ENCODE data around the gene PHLPP2. TPM values are rescaled to one million over a fixed set of nuclear protein-coding genes. Genes with fewer than 3 reads are reported as not detected.
"Not testable (repeated sequence)": the region's sequence is repeated elsewhere in the genome, so short reads cannot be mapped to it uniquely, and the experiment has no call there.

The PHLPP2 gene
- total and polyA plus RNA-seq, 10 of the 15 experiments (the other 5 are each of a cell fraction or from before 2014, with no cell fraction given), result 1.0 to 13.2 (median 7.0) TPM

DNA sequence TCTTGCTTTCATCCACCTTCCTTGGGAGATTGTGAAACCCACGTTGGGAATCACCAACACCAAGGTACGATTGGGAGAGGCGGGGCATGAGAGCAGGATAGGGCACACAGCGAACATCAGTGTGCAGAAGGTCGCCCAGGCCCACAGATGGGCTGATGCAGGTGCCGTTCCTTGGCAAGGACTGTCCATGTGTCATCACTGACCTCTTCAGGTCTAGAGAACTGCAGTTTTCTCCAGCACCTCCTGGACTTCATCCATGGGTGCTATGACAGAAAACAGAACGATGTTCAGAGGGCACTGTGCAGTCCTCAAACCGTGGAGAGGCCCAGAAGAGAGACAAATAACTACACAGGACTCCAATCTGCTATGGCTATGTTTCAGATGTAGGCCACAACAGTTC lies 123.7 kb downstream of the PHLPP2 start (continued):
- TF ChIP-seq, protein P1, sequence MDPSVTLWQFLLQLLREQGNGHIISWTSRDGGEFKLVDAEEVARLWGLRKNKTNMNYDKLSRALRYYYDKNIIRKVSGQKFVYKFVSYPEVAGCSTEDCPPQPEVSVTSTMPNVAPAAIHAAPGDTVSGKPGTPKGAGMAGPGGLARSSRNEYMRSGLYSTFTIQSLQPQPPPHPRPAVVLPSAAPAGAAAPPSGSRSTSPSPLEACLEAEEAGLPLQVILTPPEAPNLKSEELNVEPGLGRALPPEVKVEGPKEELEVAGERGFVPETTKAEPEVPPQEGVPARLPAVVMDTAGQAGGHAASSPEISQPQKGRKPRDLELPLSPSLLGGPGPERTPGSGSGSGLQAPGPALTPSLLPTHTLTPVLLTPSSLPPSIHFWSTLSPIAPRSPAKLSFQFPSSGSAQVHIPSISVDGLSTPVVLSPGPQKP (IDR thresholded peaks at IDR 0.05; ENCODE audit: low read depth, low read length), result no peak
- TF ChIP-seq RB1 (IDR thresholded peaks at IDR 0.05; ENCODE audit: borderline replicate concordance), result no peak

DNA sequence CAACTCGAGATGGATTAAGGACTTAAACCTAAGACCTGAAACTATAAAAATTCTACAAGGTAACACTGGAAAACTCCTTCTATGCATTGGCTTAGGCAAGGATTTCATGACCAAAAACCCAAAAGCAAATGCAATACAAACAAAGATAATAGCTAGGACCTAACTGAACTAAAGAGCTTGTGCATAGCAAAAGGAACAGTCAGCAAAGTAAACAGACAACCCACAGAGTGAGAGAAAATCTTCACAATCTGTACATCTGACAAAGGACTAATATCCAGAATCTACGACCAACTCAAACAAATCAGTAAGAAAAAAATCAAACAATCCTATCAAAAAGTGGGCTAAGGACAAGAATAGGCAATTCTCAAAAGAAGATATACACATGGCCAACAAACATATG lies 126.1 kb downstream of the PHLPP2 start:
- in situ Hi-C loops (cut with MboI); H3K4me2 ChIP-seq (ENCODE audit: control insufficient read depth, insufficient read depth); H3K79me2 ChIP-seq (ENCODE audit: control insufficient read depth, insufficient read depth, low read length); H4K20me1 ChIP-seq (ENCODE audit: control insufficient read depth, insufficient read depth); BruUV-seq (replicated peaks); H3K9ac ChIP-seq (ENCODE audit: control insufficient read depth, insufficient read depth, low read length); DNase-seq (ENCODE audit: low read depth, low spot score); H3K4me1 ChIP-seq (ENCODE audit: control insufficient read depth, insufficient read depth, low read length); H3K36me3 ChIP-seq (ENCODE audit: control insufficient read depth in 2 of 2, insufficient read depth in 2 of 2, low read length in 1 of 2); H3K27me3 ChIP-seq (replicated peaks in 1 of 2; ENCODE audit: control insufficient read depth in 2 of 2, insufficient read depth in 2 of 2, low read length in 1 of 2); ATAC-seq; H3K9me3 ChIP-seq (replicated peaks; ENCODE audit: control insufficient read depth, insufficient read depth, low read length); H2AFZ ChIP-seq (ENCODE audit: control insufficient read depth, low read depth, low read length); POLR2A ChIA-PET; H3K4me3 ChIP-seq; FAIRE-seq; H3K27ac ChIP-seq (ENCODE audit: control insufficient read depth, insufficient read depth); SMC1A ChIA-PET (ENCODE audit: uncharacterized antibody, unreplicated experiment); intact Hi-C loops (cut with micrococcal nuclease; ENCODE audit: unreplicated experiment); RAD21 ChIA-PET (ENCODE audit: unreplicated experiment): not testable (repeated sequence)
- CTCF ChIA-PET, result interaction anchor here (1.4 kb wide), 1 partner anchor 13 kb away, joined by 4 read pairs; no protein-coding TSS in a partner anchor
- 6% methylated on average over 2 of the region's 2 CpGs for WGBS (ENCODE audit: insufficient coverage, insufficient replicate concordance, low lambda C conversion rate, missing lambda C conversion rate)

DNA sequence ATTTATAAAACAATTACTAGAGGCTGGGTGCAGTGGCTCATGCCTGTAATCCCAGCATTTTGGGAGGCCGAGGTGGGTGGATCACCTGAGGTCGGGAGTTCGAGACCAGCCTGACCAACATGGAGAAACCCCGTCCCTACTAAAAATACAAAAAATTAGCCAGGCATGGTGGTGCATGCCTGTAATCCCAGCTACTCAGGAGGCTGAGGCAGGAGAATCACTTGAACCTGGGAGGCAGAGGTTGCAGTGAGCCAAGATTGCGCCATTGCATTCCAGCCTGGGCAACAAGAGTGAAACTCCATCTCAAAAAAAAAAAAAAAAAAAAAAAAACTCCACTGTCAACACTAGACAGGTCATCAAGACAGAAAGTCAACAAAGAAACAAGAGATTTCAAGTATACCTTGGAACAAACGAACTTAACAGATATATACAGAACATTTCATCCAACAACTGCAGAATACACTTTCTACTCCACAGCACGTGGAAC lies 129.1 kb downstream of the PHLPP2 start:
- POLR2A ChIA-PET; FAIRE-seq; H3K4me1 ChIP-seq (ENCODE audit: control insufficient read depth, insufficient read depth, low read length); H3K36me3 ChIP-seq (ENCODE audit: control insufficient read depth in 2 of 2, insufficient read depth in 2 of 2, low read length in 1 of 2); H3K4me2 ChIP-seq (ENCODE audit: control insufficient read depth, insufficient read depth); in situ Hi-C loops (cut with MboI); H3K9me3 ChIP-seq (replicated peaks; ENCODE audit: control insufficient read depth, insufficient read depth, low read length); RAD21 ChIA-PET (ENCODE audit: unreplicated experiment); H3K4me3 ChIP-seq; DNase-seq (ENCODE audit: low read depth, low spot score); H3K9ac ChIP-seq (ENCODE audit: control insufficient read depth, insufficient read depth, low read length); ATAC-seq; H3K27me3 ChIP-seq (replicated peaks in 1 of 2; ENCODE audit: control insufficient read depth in 2 of 2, insufficient read depth in 2 of 2, low read length in 1 of 2); intact Hi-C loops (cut with micrococcal nuclease; ENCODE audit: unreplicated experiment); BruUV-seq (replicated peaks); H4K20me1 ChIP-seq (ENCODE audit: control insufficient read depth, insufficient read depth); H2AFZ ChIP-seq (ENCODE audit: control insufficient read depth, low read depth, low read length); H3K27ac ChIP-seq (ENCODE audit: control insufficient read depth, insufficient read depth); H3K79me2 ChIP-seq (ENCODE audit: control insufficient read depth, insufficient read depth, low read length): not testable (repeated sequence)
- ChIA-PET CTCF (interaction anchor here (1.6 to 3.5 kb wide), 2 partner anchors 13 to 15 kb away, joined by 6 to 12 read pairs; no protein-coding TSS in a partner anchor), SMC1A (ENCODE audit: uncharacterized antibody, unreplicated experiment) (interaction anchor here (0.9 kb wide), 1 partner anchor 16 kb away, joined by 3 read pairs; no protein-coding TSS in a partner anchor)
- 63% methylated on average over 6 of the region's 7 CpGs for WGBS (ENCODE audit: insufficient coverage, insufficient replicate concordance, low lambda C conversion rate, missing lambda C conversion rate)

Small RNA genes lying within 50 kb of the gene (small RNA-seq; reads per million reads assigned to genes)
- not detected for gene RNU6-208P
- not detected for gene SNORA70D
- gene SNORD71, result 767 reads per million, percentile 100 among the genes with 10 or more reads in this experiment

Other genes with a start within 250 kb of the PHLPP2 start
Only the 7 nearest of the 8 such genes appear.
- gene CHST4, start 198.3 kb downstream of the PHLPP2 start, total RNA-seq (2014; rRNA removed), result 0.90 and 1.0 TPM in 2 replicates
- gene CHST4, start 198.3 kb downstream of the PHLPP2 start, total RNA-seq (2014; rRNA removed; fragmentation: Illumina TruSeq; extraction: Trizol), result 0.55 and 0.67 TPM in 2 replicates
- 0.82 and 1.1 TPM in 2 replicates for gene CHST4, start 198.3 kb downstream of the PHLPP2 start, total RNA-seq (2021)
- 0.09 and 0.10 TPM in 2 replicates for gene CHST4, start 198.3 kb downstream of the PHLPP2 start, polyA plus RNA-seq (2011; rRNA removed)
- gene CHST4, start 198.3 kb downstream of the PHLPP2 start, polyA plus RNA-seq (2014; fragmentation: Illumina TruSeq; extraction: Trizol), result 0.57 and 0.60 TPM in 2 replicates
- gene CHST4, start 198.3 kb downstream of the PHLPP2 start, polyA plus RNA-seq (2014; fragmentation: Nextera tagmentation; extraction: Ambion mirVana), result 1 to 10 TPM in 1 of 2 experiments, under 1 TPM in 1; 0.60 to 1.4 TPM
- 0.50 and 0.81 TPM in 2 replicates for gene CHST4, start 198.3 kb downstream of the PHLPP2 start, polyA plus RNA-seq (2014; rRNA removed)
- gene CHST4, start 198.3 kb downstream of the PHLPP2 start, polyA plus RNA-seq (2016; fragmentation: Nextera tagmentation; extraction: Ambion mirVana), result 1 to 10 TPM; 1.2 to 1.7 TPM
- 0.05 TPM in 1 of 2 replicates, not detected in the other for gene TAT, start 147.6 kb downstream of the PHLPP2 start, total RNA-seq (2014; rRNA removed)
- gene TAT, start 147.6 kb downstream of the PHLPP2 start, total RNA-seq (2014; rRNA removed; fragmentation: Illumina TruSeq; extraction: Trizol), result 0.04 TPM in 1 of 2 replicates, not detected in the other
- 0.44 and 0.51 TPM in 2 replicates for gene TAT, start 147.6 kb downstream of the PHLPP2 start, total RNA-seq (2021)
- not detected in 2 replicates for gene TAT, start 147.6 kb downstream of the PHLPP2 start, polyA plus RNA-seq (2011; rRNA removed)
- gene TAT, start 147.6 kb downstream of the PHLPP2 start, polyA plus RNA-seq (2014; fragmentation: Illumina TruSeq; extraction: Trizol), result 0.01 TPM in 1 of 2 replicates, not detected in the other
- gene TAT, start 147.6 kb downstream of the PHLPP2 start, polyA plus RNA-seq (2014; fragmentation: Nextera tagmentation; extraction: Ambion mirVana), result under 1 TPM; 0.06 to 0.11 TPM
- not detected in 2 replicates for gene TAT, start 147.6 kb downstream of the PHLPP2 start, polyA plus RNA-seq (2014; rRNA removed)
- gene TAT, start 147.6 kb downstream of the PHLPP2 start, polyA plus RNA-seq (2016; fragmentation: Nextera tagmentation; extraction: Ambion mirVana), result under 1 TPM in 1 of 2 experiments, not detected in 1; 0.19 TPM
- not detected in 2 replicates for gene MARVELD3, start 98.5 kb downstream of the PHLPP2 start, total RNA-seq (2014; rRNA removed)
- 0.09 TPM in 1 of 2 replicates, not detected in the other for gene MARVELD3, start 98.5 kb downstream of the PHLPP2 start, total RNA-seq (2014; rRNA removed; fragmentation: Illumina TruSeq; extraction: Trizol)
- gene MARVELD3, start 98.5 kb downstream of the PHLPP2 start, total RNA-seq (2021), result not detected in 2 replicates
- gene MARVELD3, start 98.5 kb downstream of the PHLPP2 start, polyA plus RNA-seq (2011; rRNA removed), result not detected in 2 replicates
- 0.03 TPM in 1 of 2 replicates, not detected in the other for gene MARVELD3, start 98.5 kb downstream of the PHLPP2 start, polyA plus RNA-seq (2014; fragmentation: Illumina TruSeq; extraction: Trizol)
- gene MARVELD3, start 98.5 kb downstream of the PHLPP2 start, polyA plus RNA-seq (2014; fragmentation: Nextera tagmentation; extraction: Ambion mirVana), result under 1 TPM; 0.09 to 0.10 TPM
- gene MARVELD3, start 98.5 kb downstream of the PHLPP2 start, polyA plus RNA-seq (2014; rRNA removed), result 0.09 TPM in 1 of 2 replicates, not detected in the other
- under 1 TPM; 0.15 to 0.18 TPM for gene MARVELD3, start 98.5 kb downstream of the PHLPP2 start, polyA plus RNA-seq (2016; fragmentation: Nextera tagmentation; extraction: Ambion mirVana)
- 52.4 and 55.5 TPM in 2 replicates for gene AP1G1, start 84.1 kb upstream of the PHLPP2 start, total RNA-seq (2014; rRNA removed)
- 44.7 and 50.7 TPM in 2 replicates for gene AP1G1, start 84.1 kb upstream of the PHLPP2 start, total RNA-seq (2014; rRNA removed; fragmentation: Illumina TruSeq; extraction: Trizol)
- 66.5 and 66.8 TPM in 2 replicates for gene AP1G1, start 84.1 kb upstream of the PHLPP2 start, total RNA-seq (2021)
- 74.2 and 83.7 TPM in 2 replicates for gene AP1G1, start 84.1 kb upstream of the PHLPP2 start, polyA plus RNA-seq (2011; rRNA removed)
- 61.8 and 72.6 TPM in 2 replicates for gene AP1G1, start 84.1 kb upstream of the PHLPP2 start, polyA plus RNA-seq (2014; fragmentation: Illumina TruSeq; extraction: Trizol)
- 1 to 10 TPM; 5.9 to 8.4 TPM for gene AP1G1, start 84.1 kb upstream of the PHLPP2 start, polyA plus RNA-seq (2014; fragmentation: Nextera tagmentation; extraction: Ambion mirVana)
- 42.2 and 50.9 TPM in 2 replicates for gene AP1G1, start 84.1 kb upstream of the PHLPP2 start, polyA plus RNA-seq (2014; rRNA removed)
- 10 to 100 TPM; 35.1 to 35.7 TPM for gene AP1G1, start 84.1 kb upstream of the PHLPP2 start, polyA plus RNA-seq (2016; fragmentation: Nextera tagmentation; extraction: Ambion mirVana)
- 7.4 and 8.6 TPM in 2 replicates for gene ATXN1L, start 121.3 kb upstream of the PHLPP2 start, total RNA-seq (2014; rRNA removed)
- 11.4 and 11.9 TPM in 2 replicates for gene ATXN1L, start 121.3 kb upstream of the PHLPP2 start, total RNA-seq (2014; rRNA removed; fragmentation: Illumina TruSeq; extraction: Trizol)
- 13.9 and 14.6 TPM in 2 replicates for gene ATXN1L, start 121.3 kb upstream of the PHLPP2 start, total RNA-seq (2021)
- 13.7 and 13.9 TPM in 2 replicates for gene ATXN1L, start 121.3 kb upstream of the PHLPP2 start, polyA plus RNA-seq (2011; rRNA removed)
- gene ATXN1L, start 121.3 kb upstream of the PHLPP2 start, polyA plus RNA-seq (2014; fragmentation: Illumina TruSeq; extraction: Trizol), result 12.2 and 15.7 TPM in 2 replicates
- gene ATXN1L, start 121.3 kb upstream of the PHLPP2 start, polyA plus RNA-seq (2014; fragmentation: Nextera tagmentation; extraction: Ambion mirVana), result 1 to 10 TPM; 1.8 to 2.0 TPM
- 9.8 and 9.9 TPM in 2 replicates for gene ATXN1L, start 121.3 kb upstream of the PHLPP2 start, polyA plus RNA-seq (2014; rRNA removed)
- 1 to 10 TPM; 6.4 to 6.6 TPM for gene ATXN1L, start 121.3 kb upstream of the PHLPP2 start, polyA plus RNA-seq (2016; fragmentation: Nextera tagmentation; extraction: Ambion mirVana)
- gene ZNF821, start 159.5 kb upstream of the PHLPP2 start, total RNA-seq (2014; rRNA removed), result 4.5 and 6.9 TPM in 2 replicates
- gene ZNF821, start 159.5 kb upstream of the PHLPP2 start, total RNA-seq (2014; rRNA removed; fragmentation: Illumina TruSeq; extraction: Trizol), result 3.9 and 6.0 TPM in 2 replicates
- 7.2 and 7.9 TPM in 2 replicates for gene ZNF821, start 159.5 kb upstream of the PHLPP2 start, total RNA-seq (2021)
- gene ZNF821, start 159.5 kb upstream of the PHLPP2 start, polyA plus RNA-seq (2011; rRNA removed), result 6.5 and 7.5 TPM in 2 replicates
- 3.8 and 5.4 TPM in 2 replicates for gene ZNF821, start 159.5 kb upstream of the PHLPP2 start, polyA plus RNA-seq (2014; fragmentation: Illumina TruSeq; extraction: Trizol)
- gene ZNF821, start 159.5 kb upstream of the PHLPP2 start, polyA plus RNA-seq (2014; fragmentation: Nextera tagmentation; extraction: Ambion mirVana), result 1 to 10 TPM in 1 of 2 experiments, under 1 TPM in 1; 0.82 to 2.0 TPM
- 5.6 and 8.9 TPM in 2 replicates for gene ZNF821, start 159.5 kb upstream of the PHLPP2 start, polyA plus RNA-seq (2014; rRNA removed)
- gene ZNF821, start 159.5 kb upstream of the PHLPP2 start, polyA plus RNA-seq (2016; fragmentation: Nextera tagmentation; extraction: Ambion mirVana), result 1 to 10 TPM; 6.6 to 9.9 TPM
- gene IST1, start 170.8 kb upstream of the PHLPP2 start, total RNA-seq (2014; rRNA removed), result 133 and 160 TPM in 2 replicates
- 148 and 150 TPM in 2 replicates for gene IST1, start 170.8 kb upstream of the PHLPP2 start, total RNA-seq (2014; rRNA removed; fragmentation: Illumina TruSeq; extraction: Trizol)
- gene IST1, start 170.8 kb upstream of the PHLPP2 start, total RNA-seq (2021), result 134 and 140 TPM in 2 replicates
- gene IST1, start 170.8 kb upstream of the PHLPP2 start, polyA plus RNA-seq (2011; rRNA removed), result 277 and 293 TPM in 2 replicates
- 189 and 196 TPM in 2 replicates for gene IST1, start 170.8 kb upstream of the PHLPP2 start, polyA plus RNA-seq (2014; fragmentation: Illumina TruSeq; extraction: Trizol)
- 100 to 1,000 TPM in 1 of 2 experiments, 10 to 100 TPM in 1; 97.3 to 136 TPM for gene IST1, start 170.8 kb upstream of the PHLPP2 start, polyA plus RNA-seq (2014; fragmentation: Nextera tagmentation; extraction: Ambion mirVana)
- 120 and 155 TPM in 2 replicates for gene IST1, start 170.8 kb upstream of the PHLPP2 start, polyA plus RNA-seq (2014; rRNA removed)
- 100 to 1,000 TPM; 113 to 125 TPM for gene IST1, start 170.8 kb upstream of the PHLPP2 start, polyA plus RNA-seq (2016; fragmentation: Nextera tagmentation; extraction: Ambion mirVana)

All from GM12878 (cell line).